ENCODE results near the gene UBXN6. TPM values are rescaled to one million over a fixed set of nuclear protein-coding genes. Genes with fewer than 3 reads are reported as not detected.

UBXN6 gene
- total RNA-seq, 2 donors from 2014 or later, result 31.2 to 36.9 TPM

- H3K4me3 Mint-ChIP-seq, result no peak overlapping the region
- H3K4me1 Mint-ChIP-seq, result no peaks in the 10 kb centered on the region
- H3K9me3 Mint-ChIP-seq, result no peaks in the 10 kb centered on the region
- Histone ChIP-seq H3K27me3 (ENCODE audit: control insufficient read depth, insufficient read depth, low read length, poor library complexity, severe bottlenecking) (no peaks in the 10 kb centered on the region), H3K9me3 (ENCODE audit: control insufficient read depth, low read length) (no peaks in the 10 kb centered on the region), H3K4me3 (ENCODE audit: low read length) (no peak overlapping the region), H3K9ac (ENCODE audit: extremely low read depth, low read length, poor library complexity, severe bottlenecking) (no peak overlapping the region), H3K36me3 (ENCODE audit: control insufficient read depth, insufficient read depth, low read length) (peaks cover 54% of the 10 kb centered on the region), H3K4me1 (ENCODE audit: control insufficient read depth, insufficient read depth, low read length) (no peaks in the 10 kb centered on the region), H3K27ac (ENCODE audit: low read depth, low read length) (no peak overlapping the region)
- H3K36me3 Mint-ChIP-seq (ENCODE audit: low read depth), result peaks cover 50% of the 10 kb centered on the region
- TF ChIP-seq CTCF (conservative IDR thresholded peaks at IDR 0.05), result no peak
- WGBS, 2 experiments (ENCODE audit: insufficient coverage in 1 of 2, insufficient read length in 1 of 2), result 92 to 94% methylated on average over 13 to 19 of the region's 19 CpGs
- DNase-seq, result no peak
- H3K27me3 Mint-ChIP-seq (ENCODE audit: insufficient read depth), result no peaks in the 10 kb centered on the region
- no peak overlapping the region for H3K27ac Mint-ChIP-seq
Observed at GRCh38 chr19:4483385-4483784, 25.8 kb upstream of the UBXN6 start.

- Mint-ChIP-seq H3K27me3 (ENCODE audit: insufficient read depth) (no peaks in the 10 kb centered on the region), H3K9me3 (no peaks in the 10 kb centered on the region), H3K36me3 (ENCODE audit: low read depth) (peaks cover 51% of the 10 kb centered on the region), H3K4me1 (no peaks in the 10 kb centered on the region), H3K27ac (no peak overlapping the region), H3K4me3 (no peak overlapping the region)
- DNase-seq, result no peak
- Histone ChIP-seq H3K9ac (ENCODE audit: extremely low read depth, low read length, poor library complexity, severe bottlenecking) (no peak overlapping the region), H3K27ac (ENCODE audit: low read depth, low read length) (no peak overlapping the region), H3K9me3 (ENCODE audit: control insufficient read depth, low read length) (no peaks in the 10 kb centered on the region), H3K27me3 (ENCODE audit: control insufficient read depth, insufficient read depth, low read length, poor library complexity, severe bottlenecking) (no peaks in the 10 kb centered on the region), H3K36me3 (ENCODE audit: control insufficient read depth, insufficient read depth, low read length) (peaks cover 56% of the 10 kb centered on the region), H3K4me3 (ENCODE audit: low read length) (no peak overlapping the region), H3K4me1 (ENCODE audit: control insufficient read depth, insufficient read depth, low read length) (no peaks in the 10 kb centered on the region)
- TF ChIP-seq CTCF (conservative IDR thresholded peaks at IDR 0.05), result no peak
- 94 to 96% methylated on average over 24 to 35 of the region's 35 CpGs for WGBS, 2 experiments (ENCODE audit: insufficient coverage in 1 of 2, insufficient read length in 1 of 2)
Observed at GRCh38 chr19:4482721-4483364, 25.2 kb upstream of the UBXN6 start.

GRCh38 chr19:4477034-4477801 lies 19.6 kb upstream of the UBXN6 start:
- WGBS, 2 experiments (ENCODE audit: insufficient coverage in 1 of 2, insufficient read length in 1 of 2), result 89 to 92% methylated on average over 14 to 16 of the region's 16 CpGs
- Histone ChIP-seq H3K9ac (ENCODE audit: extremely low read depth, low read length, poor library complexity, severe bottlenecking) (no peak overlapping the region), H3K27ac (ENCODE audit: low read depth, low read length) (no peak overlapping the region), H3K4me3 (ENCODE audit: low read length) (no peak overlapping the region), H3K36me3 (ENCODE audit: control insufficient read depth, insufficient read depth, low read length) (peaks cover 49% of the 10 kb centered on the region), H3K27me3 (ENCODE audit: control insufficient read depth, insufficient read depth, low read length, poor library complexity, severe bottlenecking) (no peaks in the 10 kb centered on the region), H3K4me1 (ENCODE audit: control insufficient read depth, insufficient read depth, low read length) (no peaks in the 10 kb centered on the region), H3K9me3 (ENCODE audit: control insufficient read depth, low read length) (no peaks in the 10 kb centered on the region)
- no peak overlapping the region for H3K4me3 Mint-ChIP-seq
- H3K9me3 Mint-ChIP-seq, result no peaks in the 10 kb centered on the region
- no peak for TF ChIP-seq CTCF (conservative IDR thresholded peaks at IDR 0.05)
- H3K27ac Mint-ChIP-seq, result no peak overlapping the region
- H3K4me1 Mint-ChIP-seq, result peaks cover 10% of the 10 kb centered on the region
- DNase-seq, result no peak
- no peaks in the 10 kb centered on the region for H3K27me3 Mint-ChIP-seq (ENCODE audit: insufficient read depth)
- H3K36me3 Mint-ChIP-seq (ENCODE audit: low read depth), result peaks cover 35% of the 10 kb centered on the region
